Activated T-cell treated with anti-CD3 and anti-CD28 coated beads for 1 hour (primary cell): ENCODE measurements around the gene LRRC8D.

ENCODE experiments used
- DNase-seq: peaks from one replicate; pipeline ENCODE4 v3.0.0-alpha.2; 2020; ENCODE audit warnings: low read depth

The LRRC8D gene

GRCh38 chr1:89807503-89807902, 13.3 kb upstream of the LRRC8D start:
- no peak for DNase-seq

GRCh38 chr1:89807983-89808382, 12.8 kb upstream of the LRRC8D start:
- DNase-seq, result no peak

- no peak for DNase-seq
Observed at GRCh38 chr1:89808441-89809117, 12.3 kb upstream of the LRRC8D start.

GRCh38 chr1:89809556-89809955, 11.3 kb upstream of the LRRC8D start:
- no peak for DNase-seq

- DNase-seq, result no peak
Observed at GRCh38 chr1:89810302-89810701, 10.5 kb upstream of the LRRC8D start.

GRCh38 chr1:89810880-89811279, 10.0 kb upstream of the LRRC8D start:
- DNase-seq, result no peak

GRCh38 chr1:89812992-89813391, 7.8 kb upstream of the LRRC8D start:
- no peak for DNase-seq

GRCh38 chr1:89815040-89815439, 5.8 kb upstream of the LRRC8D start:
- DNase-seq, result no peak

GRCh38 chr1:89815611-89816010, 5.2 kb upstream of the LRRC8D start:
- no peak for DNase-seq

GRCh38 chr1:89816366-89816765, 4.5 kb upstream of the LRRC8D start:
- no peak for DNase-seq

GRCh38 chr1:89821322-89822108, 683 bp downstream of the LRRC8D start:
- peak; percentile 57 for DNase-seq

- DNase-seq, result no peak
Observed at GRCh38 chr1:89822109-89822962, 1.5 kb downstream of the LRRC8D start.

GRCh38 chr1:89822999-89823628, 2.3 kb downstream of the LRRC8D start:
- no peak for DNase-seq

GRCh38 chr1:89823679-89824292, 3.0 kb downstream of the LRRC8D start:
- no peak for DNase-seq

- no peak for DNase-seq
Observed at GRCh38 chr1:89826594-89826993, 5.8 kb downstream of the LRRC8D start.

GRCh38 chr1:89827330-89827729, 6.5 kb downstream of the LRRC8D start:
- DNase-seq, result no peak

- DNase-seq, result no peak
Observed at GRCh38 chr1:89827902-89828301, 7.1 kb downstream of the LRRC8D start.

- no peak for DNase-seq
Observed at GRCh38 chr1:89829186-89829585, 8.4 kb downstream of the LRRC8D start.

- no peak for DNase-seq
Observed at GRCh38 chr1:89831462-89832120, 10.8 kb downstream of the LRRC8D start.

- DNase-seq, result no peak
Observed at GRCh38 chr1:89832496-89833127, 11.8 kb downstream of the LRRC8D start.
